ENCODE results near the gene ZFAND2A.

Gene ZFAND2A

GRCh38 chr7:1112109-1112508 lies 47.9 kb downstream of the ZFAND2A start:
- no peak for TF ChIP-seq ZFX (IDR thresholded peaks at IDR 0.05; ENCODE audit: borderline replicate concordance)
- TF ChIP-seq CTCF (IDR thresholded peaks at IDR 0.05), result no peak
- no peak overlapping the region for H3K27ac ChIP-seq

- no peak for TF ChIP-seq CTCF (IDR thresholded peaks at IDR 0.05)
- TF ChIP-seq ZFX (IDR thresholded peaks at IDR 0.05; ENCODE audit: borderline replicate concordance), result no peak
- H3K27ac ChIP-seq, result no peak overlapping the region
Observed at GRCh38 chr7:1111156-1111555, 48.8 kb downstream of the ZFAND2A start.

GRCh38 chr7:1110358-1110757 lies 49.6 kb downstream of the ZFAND2A start:
- H3K27ac ChIP-seq, result no peak overlapping the region
- no peak for TF ChIP-seq CTCF (IDR thresholded peaks at IDR 0.05)
- no peak for TF ChIP-seq ZFX (IDR thresholded peaks at IDR 0.05; ENCODE audit: borderline replicate concordance)

- TF ChIP-seq CTCF (IDR thresholded peaks at IDR 0.05), result no peak
- H3K27ac ChIP-seq, result no peak overlapping the region
Observed at GRCh38 chr7:1109581-1110310, 50.2 kb downstream of the ZFAND2A start.

- H3K27ac ChIP-seq, result no peak overlapping the region
- TF ChIP-seq ZFX (IDR thresholded peaks at IDR 0.05; ENCODE audit: borderline replicate concordance), result no peak
- no peak for TF ChIP-seq CTCF (IDR thresholded peaks at IDR 0.05)
Observed at GRCh38 chr7:1108264-1108920, 51.6 kb downstream of the ZFAND2A start.

GRCh38 chr7:1106793-1107421 lies 53.1 kb downstream of the ZFAND2A start:
- no peak overlapping the region for H3K27ac ChIP-seq
- TF ChIP-seq CTCF (IDR thresholded peaks at IDR 0.05), result no peak
- no peak for TF ChIP-seq ZFX (IDR thresholded peaks at IDR 0.05; ENCODE audit: borderline replicate concordance)

Data from 22Rv1 (cell line).